Fibroblast of mammary gland (primary cell): ENCODE results near the gene ANKRD40.

Source experiments
- DNase-seq: peaks from one replicate; pipeline ENCODE4 v3.0.0-alpha.2; 2010; ENCODE audit warnings: low read depth
- H3K4me3 ChIP-seq: 2 replicates; pipeline ENCODE4 v1.5.1; 2011; ENCODE audit warnings: low read depth, mild to moderate bottlenecking, low read length, moderate library complexity; ENCODE audit not compliant: control insufficient read depth
- CTCF ChIP-seq: conservative IDR thresholded peaks from 2 replicates; pipeline ENCODE4 v1.5.1; 2011; ENCODE audit warnings: low read depth, low read length, inconsistent platforms; ENCODE audit not compliant: control insufficient read depth, insufficient read depth

ANKRD40 gene

GRCh38 chr17:50668025-50668837 lies 39.5 kb downstream of the ANKRD40 start:
- DNase-seq, result peak; percentile 49

GRCh38 chr17:50667259-50668024 lies 40.3 kb downstream of the ANKRD40 start:
- TF ChIP-seq CTCF, result no peak
- no peak overlapping the region for H3K4me3 ChIP-seq
- no peak for DNase-seq

More at GRCh38 chr17:50668025-50668837, 39.5 kb downstream of the ANKRD40 start:
- no peak for TF ChIP-seq CTCF
- no peak overlapping the region for H3K4me3 ChIP-seq

- TF ChIP-seq CTCF, result no peak
- no peak overlapping the region for H3K4me3 ChIP-seq
- no peak for DNase-seq
These were observed 41.4 kb downstream of the ANKRD40 start for GRCh38 chr17:50666316-50666715.

- TF ChIP-seq CTCF, result no peak
- H3K4me3 ChIP-seq, result no peak overlapping the region
- no peak for DNase-seq
These were observed 41.9 kb downstream of the ANKRD40 start for GRCh38 chr17:50665838-50666237.

- DNase-seq, result no peak
- TF ChIP-seq CTCF, result no peak
- H3K4me3 ChIP-seq, result no peak overlapping the region
These were observed 42.8 kb downstream of the ANKRD40 start for GRCh38 chr17:50664788-50665458.

- DNase-seq, result no peak
- TF ChIP-seq CTCF, result no peak
These were observed 43.8 kb downstream of the ANKRD40 start for GRCh38 chr17:50663812-50664374.

More at GRCh38 chr17:50663812-50664374, 43.8 kb downstream of the ANKRD40 start:
- no peak overlapping the region for H3K4me3 ChIP-seq
